B cell (primary cell): ENCODE results near the gene ZNF334. TPM values are rescaled to one million over a fixed set of nuclear protein-coding genes. Genes with fewer than 3 reads are reported as not detected.

Experiments used
- ATAC-seq: fragments of 200-7000 bp; cut with Tn5 transposase; one replicate; pipeline ENCODE4 v1.10.0; 2021; ENCODE audit warnings: low read depth, mild to moderate bottlenecking, moderate number of reproducible peaks, moderate library complexity
- CTCF ChIA-PET: fragments of 350-600 bp; sonication (Branson Sonifier 250); formaldehyde crosslinking; loops from one replicate; lab custom pipeline; 2021; ENCODE audit warnings: antibody characterized with exemption, inconsistent platforms; lab: Charles Lee
- POLR2A ChIA-PET: fragments of 350-600 bp; sonication (Branson Sonifier 250); formaldehyde crosslinking; loops from one replicate; lab custom pipeline; 2021; ENCODE audit warnings: antibody characterized with exemption; lab: Charles Lee
- DNase-seq: peaks from one replicate; pipeline ENCODE4 v3.0.0; 2013
- H2AFZ ChIP-seq: 2 replicates; pipeline ENCODE4 v1.6.1; 2012; ENCODE audit warnings: mild to moderate bottlenecking, low read depth, low read length; ENCODE audit not compliant: insufficient read depth, poor library complexity, severe bottlenecking
- H3K27ac ChIP-seq, 2 donors: 1 replicate in 1 of 2; 2 replicates in 1 of 2; pipeline ENCODE4 v1.5.1; 2012 to 2013; ENCODE audit warnings: low read length in 2 of 2, mild to moderate bottlenecking in 2 of 2, moderate library complexity in 1 of 2
- H3K27me3 ChIP-seq, 4 experiments: fragments of 200-600 bp in 1 of 4; sonication (generic) in 1 of 4; replicated peaks in 1 of 4; 1 replicate in 2 of 4; 2 replicates in 2 of 4; pipeline versions ENCODE4 v1.6.1 to v1.7.0; 2013 to 2016; ENCODE audit warnings: low read length in 3 of 4, mild to moderate bottlenecking in 2 of 4, mixed read lengths in 1 of 4, moderate library complexity in 1 of 4; ENCODE audit not compliant: insufficient read depth in 4 of 4, control insufficient read depth in 3 of 4; ENCODE audit errors: control extremely low read depth in 1 of 4
- H3K36me3 ChIP-seq, 2 experiments: replicated peaks in 1 of 2; 1 replicate in 1 of 2; 2 replicates in 1 of 2; pipeline versions ENCODE4 v1.6.1 to v1.7.1; 2013; ENCODE audit warnings: low read length in 1 of 2; ENCODE audit not compliant: insufficient read depth in 2 of 2, control insufficient read depth in 1 of 2; ENCODE audit errors: control extremely low read depth in 1 of 2, extremely low read depth in 1 of 2
- H3K4me1 ChIP-seq, 2 donors: fragments of 200-600 bp in 1 of 2; sonication (generic) in 1 of 2; 1 replicate in 1 of 2; 2 replicates in 1 of 2; pipeline versions ENCODE4 v1.5.1 to v1.6.1; 2013 to 2017; ENCODE audit warnings: low read length in 2 of 2; ENCODE audit not compliant: control insufficient read depth in 2 of 2, insufficient read depth in 2 of 2
- H3K4me2 ChIP-seq: replicated peaks from 2 replicates; pipeline ENCODE3; 2012; ENCODE audit warnings: mild to moderate bottlenecking, low read depth, low read length; ENCODE audit not compliant: poor library complexity, severe bottlenecking
- H3K4me3 ChIP-seq, 5 experiments: fragments of 200-600 bp in 1 of 5; sonication (generic) in 1 of 5; 1 replicate in 3 of 5; 2 replicates in 2 of 5; pipeline versions ENCODE4 v1.5.1 to v1.7.0; 2011 to 2016; ENCODE audit warnings: low read length in 4 of 5, mild to moderate bottlenecking in 4 of 5, low read depth in 2 of 5, control low read depth in 1 of 5, moderate library complexity in 1 of 5; ENCODE audit not compliant: insufficient read depth in 1 of 5; ENCODE audit errors: control extremely low read depth in 1 of 5, extremely low read depth in 1 of 5
- H3K79me2 ChIP-seq: fragments of 200-600 bp; sonication (generic); one replicate; pipeline ENCODE4 v1.6.0; 2016; ENCODE audit warnings: low read length; ENCODE audit not compliant: control insufficient read depth, insufficient read depth
- H3K9ac ChIP-seq: fragments of 200-600 bp; sonication (generic); 2 replicates; pipeline ENCODE4 v1.6.1; 2017; ENCODE audit warnings: mild to moderate bottlenecking, low read length, moderate library complexity
- H3K9me3 ChIP-seq, 3 donors: one replicate each; pipeline versions ENCODE4 v1.6.1 to v1.7.1; 2013; ENCODE audit warnings: low read length in 2 of 3; ENCODE audit not compliant: control insufficient read depth in 2 of 3, insufficient read depth in 1 of 3; ENCODE audit errors: control extremely low read depth in 1 of 3
- H4K20me1 ChIP-seq: 2 replicates; pipeline ENCODE4 v1.6.0; 2012; ENCODE audit warnings: mild to moderate bottlenecking, low read length; ENCODE audit not compliant: insufficient read depth, control insufficient read depth, poor library complexity, severe bottlenecking
- H3K27ac Mint-ChIP-seq: one replicate; pipeline ENCODE4 v1.8.0; 2021; ENCODE audit warnings: mixed read lengths
- H3K27me3 Mint-ChIP-seq: one replicate; pipeline ENCODE4 v1.8.0; 2021; ENCODE audit warnings: mixed read lengths
- H3K4me1 Mint-ChIP-seq: one replicate; pipeline ENCODE4 v1.8.0; 2021; ENCODE audit warnings: mixed read lengths
- H3K4me3 Mint-ChIP-seq: one replicate; pipeline ENCODE4 v1.8.0; 2021; ENCODE audit warnings: mixed read lengths
- H3K9me3 Mint-ChIP-seq: one replicate; pipeline ENCODE4 v1.8.0; 2022; ENCODE audit warnings: mixed read lengths; ENCODE audit not compliant: insufficient read depth
- EZH2 ChIP-seq: IDR thresholded peaks from 2 replicates; pipeline ENCODE4 v1.6.1; 2012; ENCODE audit warnings: borderline replicate concordance, low read depth, mild to moderate bottlenecking, moderate library complexity, low read length; ENCODE audit not compliant: insufficient read depth, poor library complexity, severe bottlenecking
- WGBS: methylation state at CpG from one replicate; pipeline ENCODE4 v1.1.5; 2013; ENCODE audit warnings: missing lambda C conversion rate; ENCODE audit not compliant: insufficient coverage; 5-methylcytosine and 5-hydroxymethylcytosine counted together
- intact Hi-C: fragments of 100-400 bp; cut with micrococcal nuclease; formaldehyde crosslinking; loops from one replicate; pipeline ENCODE4 v1.10.0; 2022
- polyA plus RNA-seq: library from polyadenylated mRNA; depleted of rRNA; stranded (reverse); fragments of >200 nt; gene quantifications from 2 replicates; pipeline ENCODE4 v1.2.3, GENCODE V29; 2012
- total RNA-seq, 2 donors: library from RNA; stranded (reverse); fragments of 120-200 nt in 1 of 2; gene quantifications; 1 replicate in 1 of 2; 2 replicates in 1 of 2; pipeline versions ENCODE4 v1.2.3 to v1.2.4, GENCODE V29; 2013 to 2022
- TF ChIP-seq, protein P1 (sequence below): fragments of 200-600 bp; IDR thresholded peaks from one replicate; pipeline ENCODE4 v1.8.0; 2022; ENCODE audit warnings: antibody characterized with exemption, mild to moderate bottlenecking

ZNF334 gene
- total and polyA plus RNA-seq, 2 donors (not counting 1 experiment from before 2014, with no cell fraction given): 0.22 to 0.30 TPM

DNA sequence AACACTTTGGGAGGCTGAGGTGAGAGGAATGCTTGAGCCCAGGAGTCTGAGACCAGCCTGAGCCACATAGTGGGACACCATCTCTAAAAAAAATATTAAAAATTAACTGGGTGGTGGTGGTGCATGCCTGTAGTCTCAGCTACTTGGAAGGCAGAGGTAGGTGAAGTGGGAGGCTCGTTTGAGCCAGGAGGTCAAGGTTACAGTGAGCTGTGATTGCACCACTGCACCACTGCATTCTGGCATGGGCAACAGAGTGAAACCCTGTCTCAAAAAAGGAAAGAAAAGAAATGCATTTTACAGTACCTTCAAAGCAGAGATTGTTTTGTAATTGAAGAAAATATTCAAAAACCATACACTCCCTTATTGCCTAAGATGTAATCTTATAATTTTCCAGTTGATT lies 30.6 kb upstream of the ZNF334 start:
- DNase-seq: no peak
- no peak overlapping the region for H3K27ac Mint-ChIP-seq
- Histone ChIP-seq H3K4me3 (no peak overlapping the region), H3K79me2 (no peaks in the 10 kb centered on the region), H3K27me3 (peaks cover 0 to 4% (median 0%) of the 10 kb centered on the region in 4 experiments), H3K36me3 (no peaks in the 10 kb centered on the region), H3K4me2 (no peak overlapping the region), H3K9ac (no peak overlapping the region), H3K27ac (no peak overlapping the region), H2AFZ (no peak overlapping the region), H4K20me1 (no peaks in the 10 kb centered on the region), H3K9me3 (no peaks in the 10 kb centered on the region), H3K4me1 (peaks cover 12 to 16% of the 10 kb centered on the region in 2 donors)
- WGBS: 0% methylated on average over 1 of the region's 1 CpG
- TF ChIP-seq EZH2: no peak
- TF ChIP-seq, protein P1, sequence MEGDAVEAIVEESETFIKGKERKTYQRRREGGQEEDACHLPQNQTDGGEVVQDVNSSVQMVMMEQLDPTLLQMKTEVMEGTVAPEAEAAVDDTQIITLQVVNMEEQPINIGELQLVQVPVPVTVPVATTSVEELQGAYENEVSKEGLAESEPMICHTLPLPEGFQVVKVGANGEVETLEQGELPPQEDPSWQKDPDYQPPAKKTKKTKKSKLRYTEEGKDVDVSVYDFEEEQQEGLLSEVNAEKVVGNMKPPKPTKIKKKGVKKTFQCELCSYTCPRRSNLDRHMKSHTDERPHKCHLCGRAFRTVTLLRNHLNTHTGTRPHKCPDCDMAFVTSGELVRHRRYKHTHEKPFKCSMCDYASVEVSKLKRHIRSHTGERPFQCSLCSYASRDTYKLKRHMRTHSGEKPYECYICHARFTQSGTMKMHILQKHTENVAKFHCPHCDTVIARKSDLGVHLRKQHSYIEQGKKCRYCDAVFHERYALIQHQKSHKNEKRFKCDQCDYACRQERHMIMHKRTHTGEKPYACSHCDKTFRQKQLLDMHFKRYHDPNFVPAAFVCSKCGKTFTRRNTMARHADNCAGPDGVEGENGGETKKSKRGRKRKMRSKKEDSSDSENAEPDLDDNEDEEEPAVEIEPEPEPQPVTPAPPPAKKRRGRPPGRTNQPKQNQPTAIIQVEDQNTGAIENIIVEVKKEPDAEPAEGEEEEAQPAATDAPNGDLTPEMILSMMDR: no peak
- H3K4me1 Mint-ChIP-seq: peaks cover 11% of the 10 kb centered on the region
- H3K27me3 Mint-ChIP-seq: peaks cover 4% of the 10 kb centered on the region
- intact Hi-C loops: no loop called here
- no peak for ATAC-seq
- POLR2A ChIA-PET: no interaction called here
- no peak overlapping the region for H3K4me3 Mint-ChIP-seq
- no peaks in the 10 kb centered on the region for H3K9me3 Mint-ChIP-seq
- CTCF ChIA-PET: interaction anchor here (0.7 to 1.7 kb wide), 4 partner anchors 9 to 137 kb away, joined by 3 to 5 read pairs (median 4); no protein-coding TSS in a partner anchor

DNA sequence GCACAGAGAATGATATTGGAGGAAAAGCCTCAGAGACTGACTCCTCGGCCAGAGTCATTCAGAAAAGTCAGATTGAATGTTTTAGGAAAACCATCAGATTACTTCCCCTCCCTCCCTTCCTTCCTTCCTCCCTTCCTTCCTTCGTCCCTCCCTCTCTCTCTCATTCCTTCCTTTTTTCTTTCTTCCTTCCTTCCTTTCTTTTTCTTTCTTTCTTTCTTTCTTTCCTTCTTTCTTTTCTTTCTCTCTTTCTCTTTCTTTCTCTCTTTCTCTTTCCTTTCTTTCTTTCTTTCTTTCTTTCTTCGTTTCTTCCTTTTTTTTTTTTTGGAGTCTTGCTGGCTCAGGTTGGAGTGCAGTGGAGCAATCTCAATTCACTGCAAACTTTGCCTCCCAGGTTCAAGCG lies 29.7 kb upstream of the ZNF334 start:
- Histone ChIP-seq H3K9ac (no peak overlapping the region), H3K9me3 (no peaks in the 10 kb centered on the region), H3K27ac (no peak overlapping the region), H2AFZ (no peak overlapping the region), H3K79me2 (no peaks in the 10 kb centered on the region), H3K4me1 (peaks cover 12 to 16% of the 10 kb centered on the region in 2 donors), H3K36me3 (no peaks in the 10 kb centered on the region), H3K4me2 (no peak overlapping the region), H4K20me1 (no peaks in the 10 kb centered on the region), H3K27me3 (peaks cover 0 to 4% (median under 1%) of the 10 kb centered on the region in 4 experiments), H3K4me3 (no peak overlapping the region)
- ATAC-seq (no peak), DNase-seq (no peak)
- H3K4me3 Mint-ChIP-seq: no peak overlapping the region
- POLR2A ChIA-PET: no interaction called here
- TF ChIP-seq, protein P1: no peak
- TF ChIP-seq EZH2: no peak
- CTCF ChIA-PET: interaction anchor here (1.6 kb wide), 1 partner anchor 19 kb away, joined by 4 read pairs; no protein-coding TSS in a partner anchor
- peaks cover 4% of the 10 kb centered on the region for H3K27me3 Mint-ChIP-seq
- 83% methylated on average over 2 of the region's 4 CpGs for WGBS
- H3K4me1 Mint-ChIP-seq: peaks cover 11% of the 10 kb centered on the region
- intact Hi-C loops: no loop called here
- H3K9me3 Mint-ChIP-seq: no peaks in the 10 kb centered on the region
- H3K27ac Mint-ChIP-seq: no peak overlapping the region
